Activated T-cell treated with anti-CD3 and anti-CD28 coated beads, Interleukin-2, amount 50 U/mL, for 72 hours (primary cell): ENCODE measurements around the gene NTS. TPM values are rescaled to one million over a fixed set of nuclear protein-coding genes. Genes with fewer than 3 reads are reported as not detected.

Source experiments
- ATAC-seq, 2 donors: fragments of 150-1000 bp; cut with Tn5 transposase; replicated peaks in 1 of 2; 2 replicates each; pipeline ENCODE4 v1.10.0; 2021; ENCODE audit warnings: moderate library complexity in 2 of 2, mild to moderate bottlenecking in 1 of 2
- DNase-seq, 2 donors: peaks; one replicate each; pipeline ENCODE4 v3.0.0; 2021 to 2022; ENCODE audit warnings: mixed read lengths in 1 of 2
- H3K27ac Mint-ChIP-seq: one replicate; pipeline ENCODE4 v1.8.0; 2022; ENCODE audit warnings: mild to moderate bottlenecking, moderate library complexity, mixed read lengths
- H3K27me3 Mint-ChIP-seq: one replicate; pipeline ENCODE4 v1.8.0; 2022; ENCODE audit warnings: low read depth, mixed read lengths
- H3K36me3 Mint-ChIP-seq, 2 donors: one replicate each; pipeline ENCODE4 v1.8.0; 2022; ENCODE audit warnings: mixed read lengths in 2 of 2, mild to moderate bottlenecking in 1 of 2; ENCODE audit not compliant: insufficient read depth in 2 of 2
- H3K4me1 Mint-ChIP-seq: one replicate; pipeline ENCODE4 v1.8.0; 2022; ENCODE audit warnings: low read depth, mixed read lengths
- H3K4me3 Mint-ChIP-seq, 2 donors: one replicate each; pipeline ENCODE4 v1.8.0; 2022; ENCODE audit warnings: mild to moderate bottlenecking in 2 of 2, mixed read lengths in 2 of 2, moderate library complexity in 2 of 2
- H3K9me3 Mint-ChIP-seq, 2 donors: one replicate each; pipeline ENCODE4 v1.8.0; 2022; ENCODE audit warnings: mixed read lengths in 2 of 2
- total RNA-seq, 2 donors: library from RNA; stranded (reverse); gene quantifications; one replicate each; pipeline ENCODE4 v1.2.3, GENCODE V29; 2022

The NTS gene
- total RNA-seq, 2 donors from 2014 or later, result not detected

DNA sequence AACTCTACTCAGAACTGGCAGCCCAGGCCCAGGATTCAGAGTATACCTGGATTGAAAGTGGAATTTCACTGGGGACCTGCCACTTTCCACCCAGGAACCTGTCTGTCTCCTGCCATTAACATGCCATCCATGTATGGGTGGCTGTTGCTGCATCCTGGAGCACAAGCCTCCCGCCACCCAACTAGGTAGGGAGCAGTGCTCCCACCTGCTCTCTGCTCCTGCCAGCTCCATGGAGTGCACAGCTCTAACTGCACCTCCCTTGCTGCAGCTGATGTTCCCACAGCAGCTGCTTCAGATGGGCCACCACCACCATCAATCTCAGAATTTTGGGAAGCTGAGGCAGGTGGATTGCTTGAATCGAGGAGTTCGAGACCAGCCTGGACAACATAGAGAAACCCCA, 17.1 kb upstream of the NTS start:
- DNase-seq (no peak), ATAC-seq (no peak)
- Mint-ChIP-seq H3K4me3 (no peak overlapping the region), H3K4me1 (no peaks in the 10 kb centered on the region), H3K9me3 (peaks cover 0 to 3% of the 10 kb centered on the region in 2 donors), H3K27ac (no peak overlapping the region), H3K36me3 (peaks cover 1 to 2% of the 10 kb centered on the region in 2 donors), H3K27me3 (no peaks in the 10 kb centered on the region)

DNA sequence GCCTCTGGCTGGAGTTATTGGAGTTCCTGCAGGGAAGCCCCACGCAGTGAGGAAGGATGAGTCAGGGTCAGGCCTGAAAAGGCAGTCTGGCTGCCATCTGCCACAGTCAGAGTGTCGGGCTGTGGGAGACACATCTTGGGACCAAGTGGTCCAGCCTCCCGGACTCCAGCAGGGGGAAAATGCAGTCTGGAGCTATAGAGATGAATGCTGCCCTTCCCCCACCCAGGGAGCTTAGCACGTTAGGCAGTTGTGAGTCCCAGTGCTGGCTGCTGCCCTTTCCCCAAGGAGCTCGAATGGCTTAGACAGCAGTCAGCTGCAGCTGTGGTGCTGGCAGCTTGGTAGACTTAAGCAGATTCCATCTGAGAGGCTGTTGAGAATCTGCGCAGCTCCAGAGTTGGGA, 8.2 kb upstream of the NTS start:
- no peak overlapping the region for H3K4me3 Mint-ChIP-seq

DNA sequence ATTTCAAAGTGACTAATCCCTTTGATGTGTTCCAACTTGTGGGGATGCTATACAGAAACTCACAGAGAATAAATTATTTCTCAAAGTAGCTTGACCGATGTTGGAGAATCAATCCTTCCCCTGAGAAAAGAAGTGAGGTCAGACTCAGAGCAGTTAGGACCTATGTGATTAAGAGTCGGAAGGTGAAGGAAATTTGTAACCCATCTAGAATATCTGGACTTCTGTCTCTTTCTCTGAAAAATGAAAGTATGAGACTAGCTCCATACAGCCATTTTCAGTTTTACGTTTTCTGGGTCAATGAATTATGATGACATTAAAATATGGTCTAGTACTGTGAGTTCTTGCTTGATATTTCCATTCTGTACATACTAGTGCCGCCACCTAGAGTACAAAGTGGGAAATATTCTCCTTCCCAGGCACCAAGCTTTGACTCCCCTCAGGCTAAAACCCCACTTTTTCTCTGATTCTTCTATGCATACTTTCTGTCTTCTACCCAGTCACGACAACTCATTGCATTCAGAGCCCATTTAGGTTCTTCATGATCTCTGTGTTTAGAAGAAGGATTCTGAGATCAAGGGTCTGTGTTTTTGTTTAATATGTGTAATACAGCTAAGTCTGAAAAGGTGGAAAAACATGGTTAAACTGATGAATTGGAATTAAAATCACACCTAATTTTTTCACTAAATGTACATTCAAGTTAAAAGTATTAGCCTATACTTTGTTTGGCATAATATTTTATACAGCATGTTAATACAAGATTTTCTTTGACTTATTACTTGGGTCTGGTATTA, 6.9 kb upstream of the NTS start:
- H3K4me1 Mint-ChIP-seq, result no peaks in the 10 kb centered on the region
- no peak overlapping the region for H3K4me3 Mint-ChIP-seq
- H3K36me3 Mint-ChIP-seq, result no peaks in the 10 kb centered on the region
- peak; percentile 4 to 17 for DNase-seq
- no peaks in the 10 kb centered on the region for H3K27me3 Mint-ChIP-seq
- H3K27ac Mint-ChIP-seq, result no peak overlapping the region
- no peaks in the 10 kb centered on the region for H3K9me3 Mint-ChIP-seq
- ATAC-seq, result peak in 1 of 2 donors; percentile 32

More for the DNA sequence above, 8.2 kb upstream of the NTS start:
- no peaks in the 10 kb centered on the region for H3K27me3 Mint-ChIP-seq
- H3K9me3 Mint-ChIP-seq, result peaks cover 0 to under 1% of the 10 kb centered on the region in 2 donors
- DNase-seq, result no peak
- H3K4me1 Mint-ChIP-seq, result no peaks in the 10 kb centered on the region
- no peak overlapping the region for H3K27ac Mint-ChIP-seq
- ATAC-seq, result no peak
- H3K36me3 Mint-ChIP-seq, result peaks cover 0 to 1% of the 10 kb centered on the region in 2 donors

DNA sequence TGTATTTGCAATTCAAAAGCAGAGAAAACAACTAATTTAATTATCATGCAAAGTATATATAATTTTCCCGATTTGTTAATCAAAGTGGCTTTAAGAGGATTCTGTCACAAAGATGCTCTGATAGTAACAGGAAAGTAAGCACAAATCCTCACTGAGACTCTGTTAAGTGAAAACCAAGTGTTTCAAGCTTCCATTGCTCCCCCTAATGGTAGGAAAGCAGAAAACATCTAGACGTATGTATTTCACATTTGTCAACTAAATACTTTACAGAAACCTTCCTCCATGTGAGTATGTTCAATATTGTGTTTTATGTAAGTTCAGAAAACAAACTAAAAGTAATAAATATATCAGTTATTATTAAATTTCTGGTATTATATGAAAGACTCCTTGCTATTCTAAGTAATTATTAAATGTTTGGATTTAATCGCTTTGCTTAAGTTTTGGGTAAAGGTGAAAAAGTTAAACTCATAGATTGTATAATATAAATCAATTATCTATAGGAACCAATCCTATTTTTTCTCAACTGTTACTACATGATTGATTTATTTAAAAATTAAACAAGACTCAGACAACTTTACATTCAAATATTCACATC, 1.5 kb upstream of the NTS start:
- ATAC-seq (no peak), DNase-seq (no peak)
- H3K27ac Mint-ChIP-seq, result no peak overlapping the region
- H3K27me3 Mint-ChIP-seq, result no peaks in the 10 kb centered on the region
- H3K9me3 Mint-ChIP-seq, result no peaks in the 10 kb centered on the region
- H3K4me3 Mint-ChIP-seq, result no peak overlapping the region
- no peaks in the 10 kb centered on the region for H3K4me1 Mint-ChIP-seq
- no peaks in the 10 kb centered on the region for H3K36me3 Mint-ChIP-seq

DNA sequence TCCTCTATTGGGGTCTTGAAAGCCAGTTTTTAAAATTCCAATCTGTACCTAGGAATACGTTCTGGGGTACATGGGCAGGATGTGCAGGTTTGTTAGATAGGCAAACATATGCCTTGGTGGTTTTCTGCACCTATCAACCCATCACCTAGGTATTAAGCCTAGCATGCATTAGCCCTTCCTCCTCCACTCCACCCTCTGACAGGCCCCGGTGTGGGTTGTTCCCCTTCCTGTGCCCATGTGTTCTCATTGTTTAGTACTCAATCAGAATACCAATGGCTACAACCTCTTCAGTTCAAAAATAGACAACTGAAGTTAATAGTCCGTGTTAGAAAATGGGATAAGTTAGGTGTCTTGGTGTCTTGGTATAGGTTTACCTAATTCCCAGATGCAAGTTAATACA, 3.4 kb downstream of the NTS start:
- Mint-ChIP-seq H3K9me3 (no peaks in the 10 kb centered on the region), H3K27ac (no peak overlapping the region), H3K4me3 (no peak overlapping the region), H3K36me3 (no peaks in the 10 kb centered on the region), H3K27me3 (no peaks in the 10 kb centered on the region), H3K4me1 (no peaks in the 10 kb centered on the region)
- no peak for DNase-seq
- ATAC-seq, result no peak

DNA sequence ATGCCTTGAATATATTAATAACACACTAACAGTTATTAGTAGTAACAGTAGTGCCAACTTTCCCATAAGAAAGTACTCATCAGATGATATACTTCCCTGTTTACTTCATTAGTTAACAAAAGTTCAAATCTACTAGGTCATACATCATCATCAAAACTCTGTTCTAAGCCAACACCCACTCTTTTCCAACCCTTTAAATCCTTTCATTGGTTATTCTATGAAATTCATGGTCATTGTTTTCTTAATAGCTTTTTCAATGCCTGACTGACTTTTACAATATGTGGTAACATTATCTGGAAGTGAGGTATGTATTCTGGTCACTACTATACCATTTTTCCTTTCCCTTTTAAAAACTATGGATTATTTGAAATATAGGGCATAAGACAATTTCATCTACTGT, 9.7 kb downstream of the NTS start:
- ATAC-seq, result no peak
- no peak for DNase-seq
- H3K27me3 Mint-ChIP-seq, result no peaks in the 10 kb centered on the region
- H3K36me3 Mint-ChIP-seq, result no peaks in the 10 kb centered on the region
- H3K27ac Mint-ChIP-seq, result no peak overlapping the region
- H3K9me3 Mint-ChIP-seq, result peaks cover 0 to 3% of the 10 kb centered on the region in 2 donors
- no peaks in the 10 kb centered on the region for H3K4me1 Mint-ChIP-seq
- no peak overlapping the region for H3K4me3 Mint-ChIP-seq

DNA sequence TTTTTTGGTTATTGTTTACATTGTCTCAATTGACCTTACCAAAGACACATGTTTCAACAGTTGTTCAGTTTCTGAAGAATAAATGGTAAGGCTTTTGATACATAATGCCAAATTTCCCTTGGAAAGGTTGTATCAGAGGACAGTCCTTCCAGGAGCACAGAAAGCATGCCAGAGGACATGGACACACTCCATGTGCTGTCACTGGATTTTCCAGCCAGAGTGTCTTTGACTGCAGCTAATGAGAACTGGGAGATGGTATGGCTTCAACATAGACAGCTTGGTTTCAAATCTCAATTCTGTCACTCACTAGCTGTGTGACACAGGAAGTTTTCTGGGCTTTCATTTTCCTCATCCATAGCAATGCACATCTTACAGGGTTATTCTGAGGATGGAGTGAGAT, 20.6 kb downstream of the NTS start:
- no peaks in the 10 kb centered on the region for H3K36me3 Mint-ChIP-seq
- no peaks in the 10 kb centered on the region for H3K4me1 Mint-ChIP-seq
- no peak for ATAC-seq
- no peak overlapping the region for H3K4me3 Mint-ChIP-seq
- no peaks in the 10 kb centered on the region for H3K27me3 Mint-ChIP-seq
- no peaks in the 10 kb centered on the region for H3K9me3 Mint-ChIP-seq
- no peak for DNase-seq
- no peak overlapping the region for H3K27ac Mint-ChIP-seq

DNA sequence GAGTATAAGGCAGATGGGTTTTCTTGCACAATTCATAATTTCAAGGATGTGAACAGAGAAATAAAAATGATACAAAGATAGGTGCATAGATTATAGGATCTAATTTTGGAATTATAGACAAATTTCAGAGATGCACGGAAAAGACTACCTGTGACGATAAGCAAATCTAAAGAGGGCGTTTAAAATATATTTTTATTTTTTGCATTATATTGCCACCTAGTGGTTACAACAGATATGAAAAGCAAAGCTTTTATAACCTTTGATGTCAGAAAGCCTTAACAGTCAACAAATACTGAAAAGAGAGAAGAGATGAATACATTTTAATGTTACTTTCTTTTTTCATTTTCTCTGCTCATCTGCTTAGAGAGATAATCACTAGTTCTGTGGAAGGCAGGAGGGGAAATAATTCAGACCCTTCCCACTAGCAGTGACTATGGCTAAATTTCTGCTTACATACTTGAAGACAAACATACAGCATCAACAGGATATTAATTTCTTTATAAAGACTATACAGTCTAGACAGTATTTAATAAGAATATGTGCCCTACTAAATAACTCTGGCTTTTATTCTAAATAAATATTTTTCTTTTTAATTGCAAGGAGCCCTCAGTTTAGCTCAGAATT, 46.3 kb downstream of the NTS start:
- no peak for DNase-seq
- Mint-ChIP-seq H3K4me1 (no peaks in the 10 kb centered on the region), H3K36me3 (no peaks in the 10 kb centered on the region), H3K27ac (no peak overlapping the region), H3K4me3 (no peak overlapping the region), H3K27me3 (no peaks in the 10 kb centered on the region), H3K9me3 (no peaks in the 10 kb centered on the region)
- ATAC-seq, result no peak

DNA sequence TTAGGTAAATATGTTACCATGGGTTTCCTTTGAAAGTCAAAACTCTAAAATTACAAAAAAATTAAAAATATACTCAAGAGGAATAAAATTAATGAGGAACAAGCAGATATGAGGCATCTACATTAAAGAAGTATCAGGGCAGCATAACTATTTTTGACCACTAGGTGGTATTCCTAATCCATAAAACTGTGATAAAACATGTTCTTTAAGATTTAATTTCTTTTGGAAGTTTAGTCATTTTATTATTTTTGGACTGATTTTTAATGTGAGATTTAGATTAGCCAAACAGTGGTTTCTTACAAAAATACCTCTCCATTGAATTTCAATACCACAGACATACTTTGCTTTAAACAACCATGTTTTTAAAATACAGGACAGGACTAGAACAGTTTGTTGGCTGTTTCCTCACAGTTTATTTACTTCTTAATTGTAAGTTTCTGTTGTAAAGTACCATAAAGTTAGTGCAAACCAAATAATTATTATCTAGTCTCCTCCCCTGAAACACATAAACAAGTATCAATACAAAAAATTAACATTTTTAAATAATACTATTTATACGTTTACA, 49.8 kb downstream of the NTS start:
- no peak overlapping the region for H3K27ac Mint-ChIP-seq
- H3K27me3 Mint-ChIP-seq, result no peaks in the 10 kb centered on the region
- DNase-seq (no peak), ATAC-seq (no peak)
- H3K4me1 Mint-ChIP-seq, result no peaks in the 10 kb centered on the region
- H3K4me3 Mint-ChIP-seq, result no peak overlapping the region
- no peaks in the 10 kb centered on the region for H3K36me3 Mint-ChIP-seq
- H3K9me3 Mint-ChIP-seq, result no peaks in the 10 kb centered on the region

DNA sequence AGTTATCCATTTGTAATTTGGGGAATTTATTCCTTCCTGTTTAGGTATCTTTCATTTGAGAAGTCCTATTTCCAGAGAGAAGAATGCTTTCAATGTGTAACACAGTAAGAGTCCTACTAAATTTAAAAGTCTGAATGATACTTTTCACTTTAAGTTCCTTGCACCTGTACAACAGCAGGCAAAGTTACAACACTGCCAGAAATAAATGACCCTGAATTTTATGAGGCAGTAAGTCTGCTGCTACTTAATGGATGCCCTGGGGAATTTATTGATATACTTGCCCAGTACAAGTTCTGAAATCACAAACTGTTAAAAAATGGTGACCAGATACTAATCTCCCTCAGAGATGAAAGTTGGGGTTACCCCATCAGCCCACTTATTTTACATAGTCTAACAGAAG, 53.1 kb downstream of the NTS start:
- no peaks in the 10 kb centered on the region for H3K4me1 Mint-ChIP-seq
- H3K27me3 Mint-ChIP-seq, result no peaks in the 10 kb centered on the region
- DNase-seq (no peak), ATAC-seq (no peak)
- no peaks in the 10 kb centered on the region for H3K36me3 Mint-ChIP-seq
- no peak overlapping the region for H3K4me3 Mint-ChIP-seq
- H3K9me3 Mint-ChIP-seq, result no peaks in the 10 kb centered on the region
- no peak overlapping the region for H3K27ac Mint-ChIP-seq

Other genes starting within 250 kb of the NTS start
- not detected for gene RASSF9, start 37.9 kb upstream of the NTS start, total RNA-seq